ENCODE results near the gene OR8H1. TPM values are rescaled to one million over a fixed set of nuclear protein-coding genes. Genes with fewer than 3 reads are reported as not detected.

Gene OR8H1, protein sequence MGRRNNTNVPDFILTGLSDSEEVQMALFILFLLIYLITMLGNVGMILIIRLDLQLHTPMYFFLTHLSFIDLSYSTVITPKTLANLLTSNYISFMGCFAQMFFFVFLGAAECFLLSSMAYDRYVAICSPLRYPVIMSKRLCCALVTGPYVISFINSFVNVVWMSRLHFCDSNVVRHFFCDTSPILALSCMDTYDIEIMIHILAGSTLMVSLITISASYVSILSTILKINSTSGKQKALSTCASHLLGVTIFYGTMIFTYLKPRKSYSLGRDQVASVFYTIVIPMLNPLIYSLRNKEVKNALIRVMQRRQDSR
- not detected for polyA plus RNA-seq (ENCODE audit: insufficient read length in 3 of 3)
- long read RNA-seq, donor 1: 0 reads
- long read RNA-seq, donor 2: 0 reads
- long read RNA-seq, donor 3: 0 reads
- long read RNA-seq, donor 4: 0 reads
- long read RNA-seq, donor 5: 0 reads
- long read RNA-seq, donor 6: 0 reads
- long read RNA-seq, donor 7: 0 reads
- long read RNA-seq, donor 8: 0 reads
- long read RNA-seq, donor 9: 0 reads
- long read RNA-seq, donor 10: 0 reads
- long read RNA-seq, donor 11: 0 reads
- long read RNA-seq, donor 12: 0 reads
- long read RNA-seq, donor 13: 0 reads
- long read RNA-seq, donor 14: 0 reads
- long read RNA-seq, donor 15: 0 reads
- long read RNA-seq, donor 16: 0 reads

DNA sequence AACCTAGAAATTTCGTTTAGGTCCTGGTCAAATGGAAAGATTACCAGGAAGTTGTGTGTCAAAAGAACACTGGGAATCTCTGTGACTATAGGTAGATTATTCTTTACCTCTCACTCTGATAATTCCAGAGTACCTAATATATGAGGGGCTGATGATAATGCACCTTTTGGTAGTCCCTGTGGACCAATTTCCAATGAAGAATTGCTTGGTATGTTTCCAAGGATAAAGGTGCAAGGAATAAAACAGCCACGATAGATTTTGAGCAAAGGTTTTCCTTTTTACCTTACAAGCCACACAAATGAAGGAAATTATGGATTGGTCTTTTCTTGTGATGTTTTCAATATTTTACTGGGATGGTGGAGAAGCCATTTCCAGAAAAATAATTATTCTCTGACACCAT, at the start of gene OR8H1:
TSS of gene OR8H1 (minus strand) at position 101 of the 400 bp plus-strand sequence. CDS start 1,192 bp downstream, outside the sequence.
- DNase-seq: no peak

DNA sequence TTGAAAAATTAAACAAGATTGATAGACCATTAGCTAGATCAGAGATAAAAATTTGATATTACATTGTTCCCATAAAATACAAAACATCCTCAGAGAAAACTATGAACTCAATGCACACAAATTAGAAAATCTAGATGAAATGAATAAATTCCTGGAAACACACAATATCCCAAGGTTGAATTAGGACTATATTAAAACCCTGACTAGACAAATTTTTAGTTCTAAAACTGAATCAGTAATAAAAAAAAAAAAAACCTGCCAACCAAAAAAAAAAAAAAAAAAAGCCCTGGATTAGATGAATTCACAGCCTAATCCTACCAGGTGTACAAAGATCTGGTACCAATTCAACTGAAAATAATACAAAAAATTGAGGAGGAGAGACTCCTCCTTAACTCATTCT, 48.2 kb upstream of the OR8H1 start:
- DNase-seq: no peak

DNA sequence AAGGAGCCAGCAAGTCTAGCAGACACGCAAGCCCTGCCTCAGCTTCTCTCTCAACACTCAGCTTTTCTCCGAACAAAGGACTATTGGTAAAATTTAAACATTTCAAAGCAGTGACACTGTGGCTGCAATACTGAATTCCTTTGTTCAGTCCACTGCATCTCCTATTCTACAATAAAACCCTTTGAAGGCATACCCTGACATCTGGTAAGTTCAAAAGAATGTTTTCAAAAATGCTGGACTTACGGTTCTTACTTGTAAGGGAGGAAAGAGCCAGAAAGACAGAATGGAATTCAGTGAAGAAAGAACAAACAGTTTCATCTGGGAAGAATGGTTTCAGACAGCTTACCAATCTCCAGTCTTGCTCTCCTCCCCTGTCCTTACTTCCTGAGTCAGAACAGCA, 41.1 kb upstream of the OR8H1 start:
- DNase-seq: no peak

DNA sequence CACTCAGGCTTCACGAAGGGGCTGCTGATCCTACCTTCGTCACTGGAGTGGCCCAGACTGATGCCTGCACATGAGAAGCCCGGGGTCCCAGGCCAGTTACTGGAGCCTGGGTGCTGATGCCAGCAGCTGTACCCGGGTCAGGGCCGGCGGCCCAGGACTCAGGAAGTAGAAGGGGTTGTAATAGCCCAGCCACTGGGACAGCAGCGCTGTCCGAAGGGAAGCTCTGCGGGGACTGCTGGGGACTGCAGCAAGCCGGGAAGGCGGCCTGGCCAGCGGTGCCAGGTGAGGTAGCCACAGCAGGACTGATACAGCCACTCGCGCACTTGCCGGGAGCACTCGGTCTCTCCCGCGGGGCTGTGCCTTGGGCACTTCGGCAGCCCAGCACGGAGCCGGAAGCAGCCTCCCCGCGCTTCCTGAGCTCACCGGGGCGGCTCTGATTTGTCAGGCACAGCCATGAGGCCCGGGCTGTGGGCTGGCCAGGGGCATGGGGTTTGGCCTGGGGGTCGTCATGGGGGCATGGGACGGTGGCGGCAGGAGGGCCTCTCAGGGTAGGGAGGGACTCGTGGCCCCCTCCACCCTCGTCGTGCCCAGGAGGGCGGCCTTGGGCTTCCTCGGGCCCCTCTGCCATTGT, 39.9 kb upstream of the OR8H1 start:
- no peak for DNase-seq

DNA sequence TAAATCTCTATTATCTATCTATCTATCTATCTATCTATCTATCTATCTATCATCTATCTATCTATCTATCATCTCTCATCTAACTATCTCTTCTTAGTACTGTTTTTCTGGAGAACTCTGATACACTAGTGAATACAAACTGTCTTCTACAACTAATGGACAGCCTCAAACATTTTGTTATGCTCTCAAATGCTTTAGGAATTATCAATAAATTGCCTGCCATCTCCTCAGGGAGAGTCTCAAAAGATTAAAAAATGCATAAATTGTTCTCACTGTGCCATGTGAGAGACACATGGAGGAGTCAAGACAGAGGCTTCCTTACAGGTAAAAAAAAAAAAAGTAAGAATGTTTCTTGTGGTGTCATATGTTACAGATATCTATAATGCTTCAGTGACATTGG, 22.8 kb upstream of the OR8H1 start, which contains the start of gene OR8K3:
TSS of gene OR8K3 (plus strand) at position 301 of the 400 bp plus-strand sequence. CDS start 3,163 bp downstream, outside the sequence.
- no peak for DNase-seq

DNA sequence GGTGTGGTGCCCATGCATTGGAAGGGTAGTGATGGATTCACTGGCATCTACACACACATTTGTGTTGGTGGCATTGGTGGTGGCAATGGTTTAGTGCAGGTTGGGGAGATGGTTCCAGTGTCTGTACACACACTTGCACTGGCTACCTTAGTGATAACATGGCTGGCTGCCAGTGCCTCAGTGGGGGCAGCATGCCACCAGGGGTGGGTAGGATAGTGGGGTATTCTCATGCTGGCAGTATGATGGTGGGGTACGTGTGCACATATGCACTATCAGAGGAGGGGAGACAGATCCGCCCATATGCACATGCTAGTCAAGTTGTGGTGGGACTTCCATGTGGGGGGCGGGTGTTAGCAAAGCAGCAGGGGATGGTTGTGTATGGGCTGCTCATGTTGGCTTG, 15.8 kb upstream of the OR8H1 start:
- DNase-seq: no peak

DNA sequence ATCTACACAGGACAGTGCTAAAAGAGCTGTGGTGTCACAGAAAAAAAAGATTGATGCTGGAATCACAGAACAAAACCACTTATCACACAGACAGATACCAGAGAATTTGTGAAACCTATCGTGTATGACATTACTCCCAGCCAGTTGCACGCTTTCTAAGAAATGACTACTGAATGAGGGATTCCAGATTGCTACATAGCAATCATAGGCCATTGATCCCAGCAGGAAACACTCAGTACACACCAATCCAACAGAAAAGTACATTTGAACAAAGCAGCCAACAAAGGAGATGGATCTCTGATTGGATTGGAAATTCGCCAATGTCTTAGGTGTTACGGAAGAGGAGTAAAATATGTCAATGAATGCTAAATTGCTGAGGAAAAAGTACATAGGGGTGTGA, 4.8 kb upstream of the OR8H1 start:
- no peak for DNase-seq

DNA sequence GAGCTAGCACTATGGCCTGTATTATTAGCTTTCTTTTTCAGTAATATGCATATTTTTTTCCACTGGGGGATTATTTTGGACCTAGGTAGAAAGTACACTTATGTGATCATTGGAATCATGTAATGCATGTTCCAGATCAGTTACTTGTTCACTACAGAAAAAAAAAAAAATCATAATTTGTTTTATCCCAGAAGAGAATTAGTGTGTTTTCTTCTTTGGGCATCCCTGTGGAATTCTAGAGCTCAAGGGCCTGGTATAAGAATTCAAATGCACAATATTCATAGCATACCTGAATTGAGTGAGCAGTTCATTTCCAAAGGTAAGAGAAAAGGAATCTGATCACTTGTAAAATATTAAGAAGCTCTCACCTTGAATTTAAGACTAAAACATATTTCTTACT, 18.2 kb downstream of the OR8H1 start, which contains the start of gene OR5T1:
TSS of gene OR5T1 (plus strand) at position 301 of the 400 bp plus-strand sequence. CDS start 1,485 bp downstream, outside the sequence.
- no peak for DNase-seq

DNA sequence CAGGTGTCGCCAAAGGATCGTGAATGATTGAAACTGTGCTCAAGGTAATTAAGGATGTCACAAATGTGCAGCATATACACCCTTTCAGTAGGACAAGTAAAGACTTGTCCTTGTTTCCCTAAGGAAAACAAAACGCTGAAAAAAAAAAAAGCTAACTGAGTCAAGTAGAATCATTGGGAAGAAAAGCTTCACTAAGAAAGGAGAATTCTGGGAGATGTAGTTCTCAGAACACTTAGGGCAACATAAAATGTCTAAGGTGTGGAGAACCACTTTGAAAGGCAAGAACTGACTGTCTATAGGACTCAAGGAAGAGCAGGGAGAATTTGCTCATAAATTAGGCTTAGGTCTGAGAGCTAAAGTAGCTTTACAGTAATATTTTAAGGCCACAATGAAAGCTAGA, 21.0 kb downstream of the OR8H1 start:
- no peak for DNase-seq

DNA sequence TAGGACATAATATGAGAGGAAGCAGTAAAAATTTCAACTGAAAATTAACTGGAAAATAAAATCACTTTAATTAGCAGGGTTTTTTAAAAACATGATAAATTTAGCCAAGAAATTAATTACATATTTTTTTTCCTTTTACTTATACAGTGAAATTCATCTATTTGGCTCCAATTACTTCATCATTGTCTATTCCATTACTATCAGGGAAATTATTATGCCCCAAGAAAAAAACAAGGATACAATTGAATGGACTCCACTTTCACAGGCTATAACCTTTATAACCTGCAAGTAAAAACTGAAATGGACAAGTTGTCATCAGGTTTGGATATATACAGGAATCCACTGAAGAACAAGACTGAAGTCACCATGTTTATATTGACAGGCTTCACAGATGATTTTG, 40.1 kb downstream of the OR8H1 start, which contains the start of gene OR5T3:
TSS of gene OR5T3 (plus strand) at position 301 of the 400 bp plus-strand sequence. CDS start at position 301, 0 bp downstream.
- DNase-seq: no peak

Other genes starting within 250 kb of the OR8H1 start
- not detected for gene OR8I2, start 198.9 kb downstream of the OR8H1 start, polyA plus RNA-seq (ENCODE audit: insufficient read length in 3 of 3)
- gene OR8H2, start 188.6 kb downstream of the OR8H1 start, polyA plus RNA-seq (ENCODE audit: insufficient read length in 3 of 3): under 1 TPM in 1 of 3 donors, not detected in 2; 0.05 TPM
- gene OR8H3, start 169.9 kb downstream of the OR8H1 start, polyA plus RNA-seq (ENCODE audit: insufficient read length in 3 of 3): not detected
- gene OR8J3, start 152.1 kb downstream of the OR8H1 start, polyA plus RNA-seq (ENCODE audit: insufficient read length in 3 of 3): not detected
- not detected for gene OR8K5, start 131.9 kb downstream of the OR8H1 start, polyA plus RNA-seq (ENCODE audit: insufficient read length in 3 of 3)
- gene OR5J2, start 115.6 kb downstream of the OR8H1 start, polyA plus RNA-seq (ENCODE audit: insufficient read length in 3 of 3): not detected
- gene OR5T2, start 58.0 kb downstream of the OR8H1 start, polyA plus RNA-seq (ENCODE audit: insufficient read length in 3 of 3): not detected
- not detected for gene OR5T3, start 40.0 kb downstream of the OR8H1 start, polyA plus RNA-seq (ENCODE audit: insufficient read length in 3 of 3)
- gene OR5T1, start 18.1 kb downstream of the OR8H1 start, polyA plus RNA-seq (ENCODE audit: insufficient read length in 3 of 3): not detected
- gene OR8K3, start 22.9 kb upstream of the OR8H1 start, polyA plus RNA-seq (ENCODE audit: insufficient read length in 3 of 3): not detected
- not detected for gene OR8K1, start 53.8 kb upstream of the OR8H1 start, polyA plus RNA-seq (ENCODE audit: insufficient read length in 3 of 3)
- not detected for gene OR8J1, start 62.0 kb upstream of the OR8H1 start, polyA plus RNA-seq (ENCODE audit: insufficient read length in 3 of 3)
- not detected for gene OR8U1, start 83.4 kb upstream of the OR8H1 start, polyA plus RNA-seq (ENCODE audit: insufficient read length in 3 of 3)
- gene OR5AL1, start 120.4 kb upstream of the OR8H1 start, polyA plus RNA-seq (ENCODE audit: insufficient read length in 3 of 3): not detected
- not detected for gene OR5M3, start 181.1 kb upstream of the OR8H1 start, polyA plus RNA-seq (ENCODE audit: insufficient read length in 3 of 3)
- gene OR5M8, start 199.1 kb upstream of the OR8H1 start, polyA plus RNA-seq (ENCODE audit: insufficient read length in 3 of 3): not detected